IMR-90 (cell line): ENCODE measurements around the gene LRP1B. TPM values are rescaled to one million over a fixed set of nuclear protein-coding genes. Genes with fewer than 3 reads are reported as not detected.

Experiments
- ATAC-seq: fragments of 200-7000 bp; cut with Tn5 transposase; 2 replicates; pipeline ENCODE4 v1.9.1; 2020; ENCODE audit warnings: low read depth, mild to moderate bottlenecking, moderate library complexity
- BruUV-seq: library from RNA; stranded (reverse); fragments of 400-500 nt; replicated peaks from 2 replicates; lab custom pipeline; 2021; lab: Mats Ljungman, UMichigan
- CTCF ChIA-PET: fragments of 300-600 bp; formaldehyde crosslinking; extraction: SDS; loops from one replicate; lab custom pipeline; 2021; ENCODE audit warnings: antibody characterized with exemption; lab: Yijun Ruan, JAX
- POLR2A ChIA-PET: fragments of 300-600 bp; sonication (Branson Sonifier 250); formaldehyde crosslinking; loops from one replicate; lab custom pipeline; 2022; ENCODE audit warnings: antibody characterized with exemption; ENCODE audit not compliant: unreplicated experiment; lab: Charles Lee
- DNase-seq: peaks from one replicate; pipeline ENCODE4 v3.0.0; 2013
- H2AFZ ChIP-seq: replicated peaks from 2 replicates; pipeline ENCODE3; 2013; ENCODE audit warnings: low read length, mild to moderate bottlenecking; ENCODE audit not compliant: poor library complexity
- H2AK5ac ChIP-seq: 2 replicates; pipeline ENCODE4 v1.6.1; 2013; ENCODE audit warnings: low read depth, low read length, inconsistent platforms
- H2AK9ac ChIP-seq: replicated peaks from 2 replicates; pipeline ENCODE3; 2013; ENCODE audit warnings: mild to moderate bottlenecking, low read depth, low read length, moderate library complexity; ENCODE audit not compliant: poor library complexity
- H2BK120ac ChIP-seq: 2 replicates; pipeline ENCODE4 v1.6.1; 2013; ENCODE audit warnings: low read depth, low read length, inconsistent platforms
- H2BK15ac ChIP-seq: 3 replicates; pipeline ENCODE4 v1.6.1; 2013; ENCODE audit warnings: low read depth, low read length, inconsistent platforms
- H2BK20ac ChIP-seq: 2 replicates; pipeline ENCODE4 v1.6.1; 2013; ENCODE audit warnings: low read depth, mild to moderate bottlenecking, inconsistent platforms, low read length, moderate library complexity
- H2BK5ac ChIP-seq: 2 replicates; pipeline ENCODE4 v1.6.1; 2013; ENCODE audit warnings: mild to moderate bottlenecking, low read depth, low read length, inconsistent platforms; ENCODE audit not compliant: poor library complexity, severe bottlenecking
- H3K14ac ChIP-seq: replicated peaks from 2 replicates; pipeline ENCODE4 v1.6.1; 2013; ENCODE audit warnings: low read depth, low read length, inconsistent platforms
- H3K18ac ChIP-seq: 2 replicates; pipeline ENCODE4 v1.6.1; 2013; ENCODE audit warnings: low read depth, low read length, control low read depth
- H3K23ac ChIP-seq: 2 replicates; pipeline ENCODE4 v1.6.1; 2013; ENCODE audit warnings: low read depth, low read length, inconsistent platforms
- H3K27ac ChIP-seq: 2 replicates; pipeline ENCODE4 v1.5.1; 2013; ENCODE audit warnings: mild to moderate bottlenecking, control low read depth, low read length; ENCODE audit not compliant: insufficient read depth
- H3K27me3 ChIP-seq: 2 replicates; pipeline ENCODE4 v1.6.1; 2013; ENCODE audit warnings: low read length; ENCODE audit not compliant: control insufficient read depth, insufficient read depth
- H3K36me3 ChIP-seq: 2 replicates; pipeline ENCODE4 v1.6.1; 2013; ENCODE audit warnings: low read length, mixed read lengths; ENCODE audit not compliant: control insufficient read depth, insufficient read depth
- H3K4ac ChIP-seq: 2 replicates; pipeline ENCODE4 v1.6.1; 2013; ENCODE audit warnings: low read depth, low read length, inconsistent platforms
- H3K4me1 ChIP-seq: 2 replicates; pipeline ENCODE4 v1.6.1; 2013; ENCODE audit warnings: low read length, mixed read lengths; ENCODE audit not compliant: control insufficient read depth, insufficient read depth
- H3K4me2 ChIP-seq: 2 replicates; pipeline ENCODE4 v1.6.1; 2013; ENCODE audit warnings: low read depth, mild to moderate bottlenecking, control low read depth, low read length, moderate library complexity
- H3K4me3 ChIP-seq: 2 replicates; pipeline ENCODE4 v1.5.1; 2013; ENCODE audit warnings: low read depth, mild to moderate bottlenecking, control low read depth, low read length, moderate library complexity; ENCODE audit not compliant: insufficient read depth
- H3K56ac ChIP-seq: 2 replicates; pipeline ENCODE4 v1.6.1; 2013; ENCODE audit warnings: low read length, inconsistent platforms; ENCODE audit not compliant: insufficient read depth; ENCODE audit errors: extremely low read depth
- H3K79me1 ChIP-seq, 2 experiments: 2 replicates each; pipeline ENCODE4 v1.6.1; 2013; ENCODE audit warnings: low read length in 2 of 2, inconsistent platforms in 1 of 2, low read depth in 1 of 2
- H3K9ac ChIP-seq: 2 replicates; pipeline ENCODE4 v1.6.1; 2013; ENCODE audit warnings: low read depth, low read length, control low read depth
- H3K9me1 ChIP-seq: 2 replicates; pipeline ENCODE4 v1.6.1; 2013; ENCODE audit warnings: low read length, inconsistent platforms; ENCODE audit not compliant: insufficient read depth
- H3K9me3 ChIP-seq: 2 replicates; pipeline ENCODE4 v1.6.1; 2013; ENCODE audit warnings: low read length; ENCODE audit not compliant: control insufficient read depth, insufficient read depth
- H4K20me1 ChIP-seq: 2 replicates; pipeline ENCODE4 v1.6.1; 2013; ENCODE audit warnings: low read length, inconsistent platforms; ENCODE audit not compliant: insufficient read depth
- H4K5ac ChIP-seq: 2 replicates; pipeline ENCODE4 v1.6.1; 2013; ENCODE audit warnings: mild to moderate bottlenecking, low read depth, low read length, control low read depth
- H4K8ac ChIP-seq, 2 experiments: 2 replicates each; pipeline ENCODE4 v1.6.1; 2013; ENCODE audit warnings: low read depth in 2 of 2, low read length in 2 of 2, control low read depth in 1 of 2, inconsistent platforms in 1 of 2
- H4K91ac ChIP-seq: 2 replicates; pipeline ENCODE4 v1.6.1; 2013; ENCODE audit warnings: low read depth, low read length, inconsistent platforms; ENCODE audit not compliant: insufficient read depth
- CTCF ChIP-seq: conservative IDR thresholded peaks from 2 replicates; pipeline ENCODE4 v1.5.1; 2012; ENCODE audit warnings: mild to moderate bottlenecking, low read depth, low read length, improper control_type of control experiment
- ELK1 ChIP-seq: fragments of 150-350 bp; IDR thresholded peaks from 2 replicates; pipeline ENCODE4 v1.6.1; 2016; ENCODE audit warnings: low read depth, mild to moderate bottlenecking, low read length, moderate library complexity, borderline replicate concordance
- MAZ ChIP-seq: IDR thresholded peaks from 2 replicates; pipeline ENCODE4 v1.6.1; 2012; ENCODE audit warnings: low read depth, mild to moderate bottlenecking, low read length, improper control_type of control experiment, moderate library complexity, borderline replicate concordance
- MXI1 ChIP-seq: IDR thresholded peaks from 2 replicates; pipeline ENCODE4 v1.6.1; 2012; ENCODE audit warnings: low read depth, mild to moderate bottlenecking, low read length, moderate library complexity, borderline replicate concordance
- RAD21 ChIP-seq: IDR thresholded peaks from 2 replicates; pipeline ENCODE4 v1.6.1; 2012; ENCODE audit warnings: low read length, improper control_type of control experiment
- SMC3 ChIP-seq: fragments of 150-350 bp; IDR thresholded peaks from 2 replicates; pipeline ENCODE4 v1.6.1; 2016; ENCODE audit warnings: low read depth, mild to moderate bottlenecking, antibody characterized with exemption, low read length, moderate library complexity
- dilution Hi-C: fragments of 300-500 bp; cut with HindIII; formaldehyde crosslinking; loops from one replicate; pipeline ENCODE4 v1.14.3; 2018; ENCODE audit warnings: low sequenced_read_pairs; ENCODE audit not compliant: unreplicated experiment
- in situ Hi-C: fragments of 300-500 bp; cut with MboI; formaldehyde crosslinking; loops from 3 replicates; pipeline ENCODE4 v1.14.3; 2019; ENCODE audit warnings: low sequenced_read_pairs, inconsistent platforms, mixed read lengths
- intact Hi-C: fragments of 100-400 bp; cut with micrococcal nuclease; formaldehyde crosslinking; loops from 2 replicates; pipeline ENCODE4 v1.10.0; 2022
- polyA plus RNA-seq, 3 experiments: library from polyadenylated mRNA; depleted of rRNA; stranded (reverse); fragments of >200 nt; gene quantifications; 2 replicates each; pipeline ENCODE4 v1.2.3, GENCODE V29; 2012; ENCODE audit warnings: low replicate concordance in 1 of 3
- total RNA-seq: library from RNA; depleted of rRNA; stranded (reverse); fragments of >200 nt; gene quantifications from 2 replicates; pipeline ENCODE4 v1.2.3, GENCODE V29; 2012

LRP1B gene
- total and polyA plus RNA-seq, 2 of the 4 experiments (the other 2 are of a cell fraction) = under 0.01 to 0.02 TPM

GRCh38 chr2:142119347-142119746 lies 11.5 kb downstream of the LRP1B start:
- H4K20me1 ChIP-seq = no peaks in the 10 kb centered on the region
- in situ Hi-C loops (no loop called here), intact Hi-C loops (no loop called here), dilution Hi-C loops (no loop called here)
- TF ChIP-seq ELK1 (no peak), CTCF (no peak), MAZ (no peak), RAD21 (no peak), SMC3 (no peak), MXI1 (no peak)
- H3K4me2 ChIP-seq = no peak overlapping the region
- CTCF ChIA-PET = no interaction called here
- no peak overlapping the region for H2BK20ac ChIP-seq
- no peak overlapping the region for H2AK9ac ChIP-seq
- ATAC-seq (no peak), DNase-seq (no peak)
- no peak overlapping the region for H4K91ac ChIP-seq
- no peak overlapping the region for H3K9ac ChIP-seq
- no peaks in the 10 kb centered on the region for H3K79me1 ChIP-seq
- no peak overlapping the region for H2AFZ ChIP-seq
- no peak overlapping the region for H4K8ac ChIP-seq
- H2BK15ac ChIP-seq = no peak overlapping the region
- H3K36me3 ChIP-seq = no peaks in the 10 kb centered on the region
- no peak overlapping the region for H3K18ac ChIP-seq
- H2AK5ac ChIP-seq = no peak overlapping the region
- no peaks in the 10 kb centered on the region for H3K27me3 ChIP-seq
- POLR2A ChIA-PET = no interaction called here
- H3K56ac ChIP-seq = no peak overlapping the region
- no peak overlapping the region for H2BK5ac ChIP-seq
- no peak overlapping the region for H3K4ac ChIP-seq
- BruUV-seq = no TSS peak
- H3K27ac ChIP-seq = no peak overlapping the region
- H3K4me3 ChIP-seq = no peak overlapping the region
- no peak overlapping the region for H3K14ac ChIP-seq
- no peaks in the 10 kb centered on the region for H3K4me1 ChIP-seq
- H4K5ac ChIP-seq = no peak overlapping the region
- no peaks in the 10 kb centered on the region for H3K9me3 ChIP-seq
- no peaks in the 10 kb centered on the region for H3K9me1 ChIP-seq
- H3K23ac ChIP-seq = no peak overlapping the region
- no peak overlapping the region for H2BK120ac ChIP-seq
